Right atrium auricular region (tissue), 2 donors: ENCODE data around the gene AFAP1. TPM values are rescaled to one million over a fixed set of nuclear protein-coding genes. Genes with fewer than 3 reads are reported as not detected.

ENCODE experiments used
- DNase-seq: peaks from one replicate; pipeline ENCODE4 v3.0.0-alpha.2; 2019; ENCODE audit warnings: low spot score
- H3K27ac ChIP-seq, 2 donors: fragments of 200-600 bp; sonication (generic); 1 replicate in 1 of 2; 2 replicates in 1 of 2; pipeline ENCODE4 v1.5.1; 2016 to 2019
- H3K27me3 ChIP-seq, 2 donors: fragments of 200-600 bp; sonication (generic); one replicate each; pipeline versions ENCODE4 v1.5.1 to v1.6.0; 2017 to 2019
- H3K36me3 ChIP-seq: fragments of 200-600 bp; sonication (generic); one replicate; pipeline ENCODE4 v1.5.1; 2016
- H3K4me1 ChIP-seq, 2 donors: fragments of 200-600 bp; sonication (generic); one replicate each; pipeline versions ENCODE4 v1.5.1 to v1.6.0; 2017 to 2019
- H3K4me3 ChIP-seq, 2 donors: fragments of 200-600 bp; sonication (generic); 1 replicate in 1 of 2; 2 replicates in 1 of 2; pipeline ENCODE4 v1.5.1; 2017 to 2019; ENCODE audit warnings: mild to moderate bottlenecking in 1 of 2, moderate library complexity in 1 of 2
- H3K9me3 ChIP-seq, 2 donors: fragments of 200-600 bp; sonication (generic); one replicate each; pipeline ENCODE4 v1.5.1; 2019
- total RNA-seq, 2 donors: library from RNA; depleted of rRNA; stranded (reverse); fragments of >200 nt; gene quantifications; one replicate each; pipeline ENCODE4 v1.1.0, GENCODE V29; 2016
- TF ChIP-seq, protein P1 (sequence below), 2 donors: fragments of 200-600 bp; sonication (generic); IDR thresholded peaks; one replicate each; pipeline ENCODE4 v1.5.1; 2019; ENCODE audit warnings: antibody characterized with exemption in 2 of 2

Gene AFAP1
- total RNA-seq, 2 donors from 2014 or later: 16.2 to 27.2 TPM

- Histone ChIP-seq H3K27me3 (no peaks in the 10 kb centered on the region), H3K4me3 (no peak overlapping the region), H3K27ac (no peak overlapping the region), H3K36me3 (peaks cover 54% of the 10 kb centered on the region), H3K9me3 (no peaks in the 10 kb centered on the region), H3K4me1 (peaks cover 0 to 11% of the 10 kb centered on the region in 2 donors)
- TF ChIP-seq, protein P1, sequence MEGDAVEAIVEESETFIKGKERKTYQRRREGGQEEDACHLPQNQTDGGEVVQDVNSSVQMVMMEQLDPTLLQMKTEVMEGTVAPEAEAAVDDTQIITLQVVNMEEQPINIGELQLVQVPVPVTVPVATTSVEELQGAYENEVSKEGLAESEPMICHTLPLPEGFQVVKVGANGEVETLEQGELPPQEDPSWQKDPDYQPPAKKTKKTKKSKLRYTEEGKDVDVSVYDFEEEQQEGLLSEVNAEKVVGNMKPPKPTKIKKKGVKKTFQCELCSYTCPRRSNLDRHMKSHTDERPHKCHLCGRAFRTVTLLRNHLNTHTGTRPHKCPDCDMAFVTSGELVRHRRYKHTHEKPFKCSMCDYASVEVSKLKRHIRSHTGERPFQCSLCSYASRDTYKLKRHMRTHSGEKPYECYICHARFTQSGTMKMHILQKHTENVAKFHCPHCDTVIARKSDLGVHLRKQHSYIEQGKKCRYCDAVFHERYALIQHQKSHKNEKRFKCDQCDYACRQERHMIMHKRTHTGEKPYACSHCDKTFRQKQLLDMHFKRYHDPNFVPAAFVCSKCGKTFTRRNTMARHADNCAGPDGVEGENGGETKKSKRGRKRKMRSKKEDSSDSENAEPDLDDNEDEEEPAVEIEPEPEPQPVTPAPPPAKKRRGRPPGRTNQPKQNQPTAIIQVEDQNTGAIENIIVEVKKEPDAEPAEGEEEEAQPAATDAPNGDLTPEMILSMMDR (IDR thresholded peaks at IDR 0.05): no peak
- DNase-seq: no peak
Measured at GRCh38 chr4:7763788-7764187, 175.9 kb downstream of the AFAP1 start.

DNA sequence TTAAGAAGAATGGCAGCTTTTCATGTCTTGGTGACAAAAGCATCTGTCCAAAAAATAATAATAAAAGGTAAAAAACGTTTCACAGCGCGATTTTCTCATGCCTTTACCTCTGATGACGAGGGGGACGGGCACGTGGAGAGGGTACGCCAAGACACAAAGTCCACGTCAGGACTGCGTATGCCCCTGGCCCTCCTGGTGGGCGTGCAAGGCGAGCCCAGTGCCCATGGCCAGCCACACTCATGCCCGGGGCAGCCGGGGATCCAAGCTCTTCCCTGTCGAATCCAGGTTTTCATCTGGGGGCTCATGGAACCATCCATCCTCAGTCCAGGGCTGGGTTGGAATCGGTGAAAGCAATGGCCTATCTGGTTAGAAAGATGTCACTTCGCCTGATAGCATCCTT is 176.6 kb downstream of the AFAP1 start:
- Histone ChIP-seq H3K27ac (no peak overlapping the region), H3K9me3 (no peaks in the 10 kb centered on the region), H3K4me3 (no peak overlapping the region), H3K27me3 (no peaks in the 10 kb centered on the region), H3K36me3 (peaks cover 47% of the 10 kb centered on the region), H3K4me1 (peaks cover 0 to 13% of the 10 kb centered on the region in 2 donors)
- no peak for DNase-seq
- TF ChIP-seq, protein P1 (IDR thresholded peaks at IDR 0.05): no peak

GRCh38 chr4:7762376-7763030 is 177.2 kb downstream of the AFAP1 start:
- H3K4me3 ChIP-seq: no peak overlapping the region
- H3K4me1 ChIP-seq: peaks cover 0 to 19% of the 10 kb centered on the region in 2 donors
- H3K9me3 ChIP-seq: no peaks in the 10 kb centered on the region
- H3K27ac ChIP-seq: peak overlapping the region in 1 of 2 donors; percentile 28
- TF ChIP-seq, protein P1 (IDR thresholded peaks at IDR 0.05): no peak
- peaks cover 41% of the 10 kb centered on the region for H3K36me3 ChIP-seq
- no peak for DNase-seq
- no peaks in the 10 kb centered on the region for H3K27me3 ChIP-seq

- no peaks in the 10 kb centered on the region for H3K9me3 ChIP-seq
- peaks cover 0 to 20% of the 10 kb centered on the region in 2 donors for H3K4me1 ChIP-seq
- H3K36me3 ChIP-seq: peaks cover 36% of the 10 kb centered on the region
- peak; percentile 89 for DNase-seq
- H3K27ac ChIP-seq: peak overlapping the region in 1 of 2 donors; percentile 28
- TF ChIP-seq, protein P1 (IDR thresholded peaks at IDR 0.05): peak; percentile 84 to 90
- no peaks in the 10 kb centered on the region for H3K27me3 ChIP-seq
- no peak overlapping the region for H3K4me3 ChIP-seq
Measured at GRCh38 chr4:7761720-7762119, 177.9 kb downstream of the AFAP1 start.

DNA sequence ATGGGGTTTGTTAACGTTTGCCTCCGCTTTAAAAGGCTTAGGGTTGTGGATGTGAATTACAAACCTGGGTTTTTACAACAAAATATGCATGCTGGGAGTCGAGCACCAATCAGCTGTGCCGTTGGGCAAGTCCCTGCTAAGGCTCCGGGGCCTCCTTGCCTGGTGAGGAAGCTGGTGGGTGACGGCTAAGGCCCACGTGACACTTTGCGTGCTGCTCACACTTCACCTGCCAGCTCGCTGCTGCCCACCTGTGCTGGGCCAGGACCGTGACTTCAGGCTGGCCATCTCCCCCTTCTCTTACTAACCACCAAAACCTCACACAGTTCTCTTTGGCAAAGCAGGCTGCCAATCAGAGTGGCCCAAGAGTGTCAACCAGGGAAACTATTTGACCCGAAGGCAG is 178.3 kb downstream of the AFAP1 start:
- peaks cover 0 to 16% of the 10 kb centered on the region in 2 donors for H3K4me1 ChIP-seq
- no peak for DNase-seq
- peaks cover 35% of the 10 kb centered on the region for H3K36me3 ChIP-seq
- no peaks in the 10 kb centered on the region for H3K9me3 ChIP-seq
- TF ChIP-seq, protein P1 (IDR thresholded peaks at IDR 0.05): no peak
- no peak overlapping the region for H3K27ac ChIP-seq
- no peak overlapping the region for H3K4me3 ChIP-seq
- H3K27me3 ChIP-seq: no peaks in the 10 kb centered on the region

DNA sequence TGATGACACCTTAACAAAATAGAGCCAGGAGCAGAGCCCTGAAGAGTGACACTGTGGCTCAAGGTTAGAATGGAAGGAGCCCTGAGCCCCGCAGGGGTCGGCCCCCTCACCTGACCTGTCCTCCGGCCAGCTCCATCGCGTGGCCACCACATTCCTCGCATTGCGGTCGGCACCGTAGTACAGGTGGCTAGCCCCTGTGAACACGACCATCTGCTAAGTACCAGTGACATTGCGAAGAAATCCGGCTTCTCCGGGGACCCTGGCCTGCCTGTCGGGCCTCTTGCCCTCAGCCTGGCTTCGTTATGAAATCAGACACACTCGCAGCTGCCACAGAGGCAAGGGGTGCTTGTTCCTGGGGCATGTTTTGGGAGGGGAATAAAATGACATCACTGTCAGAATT is 179.0 kb downstream of the AFAP1 start:
- Histone ChIP-seq H3K4me1 (peaks cover 0 to 14% of the 10 kb centered on the region in 2 donors), H3K27me3 (no peaks in the 10 kb centered on the region), H3K36me3 (peaks cover 29% of the 10 kb centered on the region), H3K4me3 (no peak overlapping the region), H3K27ac (no peak overlapping the region), H3K9me3 (no peaks in the 10 kb centered on the region)
- DNase-seq: no peak
- TF ChIP-seq, protein P1 (IDR thresholded peaks at IDR 0.05): no peak
